ENCODE data around the gene UGT1A8. TPM values are rescaled to one million over a fixed set of nuclear protein-coding genes. Genes with fewer than 3 reads are reported as not detected.

The UGT1A8 gene
- total RNA-seq, 1 donor from 2014 or later, result not detected

DNA sequence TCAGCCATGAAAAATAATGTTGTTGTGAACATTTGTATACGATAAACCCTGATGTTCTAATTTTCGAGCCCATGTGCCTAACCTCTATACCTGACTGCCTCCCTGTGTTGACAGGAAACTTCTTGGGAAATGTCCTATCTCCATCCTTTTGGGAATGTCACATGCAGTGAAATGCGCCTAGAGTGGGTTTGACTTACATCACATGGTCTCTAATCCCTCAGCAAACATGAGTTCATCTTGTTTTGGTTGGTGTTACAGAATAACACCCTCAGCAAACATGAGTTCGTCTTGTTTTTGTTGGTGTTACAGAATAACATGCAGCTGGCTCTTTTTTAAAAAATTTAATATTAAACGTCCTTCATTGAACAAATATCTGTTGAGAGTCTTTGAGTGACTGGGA, 70.9 kb downstream of the UGT1A8 start:
- H3K4me3 Mint-ChIP-seq (ENCODE audit: unreplicated experiment), result no peak overlapping the region
- H3K4me1 Mint-ChIP-seq (ENCODE audit: low read depth), result no peaks in the 10 kb centered on the region
- no peak for DNase-seq (ENCODE audit: low spot score)
- no peaks in the 10 kb centered on the region for H3K27me3 Mint-ChIP-seq (ENCODE audit: low read depth)
- TF ChIP-seq, protein P1, sequence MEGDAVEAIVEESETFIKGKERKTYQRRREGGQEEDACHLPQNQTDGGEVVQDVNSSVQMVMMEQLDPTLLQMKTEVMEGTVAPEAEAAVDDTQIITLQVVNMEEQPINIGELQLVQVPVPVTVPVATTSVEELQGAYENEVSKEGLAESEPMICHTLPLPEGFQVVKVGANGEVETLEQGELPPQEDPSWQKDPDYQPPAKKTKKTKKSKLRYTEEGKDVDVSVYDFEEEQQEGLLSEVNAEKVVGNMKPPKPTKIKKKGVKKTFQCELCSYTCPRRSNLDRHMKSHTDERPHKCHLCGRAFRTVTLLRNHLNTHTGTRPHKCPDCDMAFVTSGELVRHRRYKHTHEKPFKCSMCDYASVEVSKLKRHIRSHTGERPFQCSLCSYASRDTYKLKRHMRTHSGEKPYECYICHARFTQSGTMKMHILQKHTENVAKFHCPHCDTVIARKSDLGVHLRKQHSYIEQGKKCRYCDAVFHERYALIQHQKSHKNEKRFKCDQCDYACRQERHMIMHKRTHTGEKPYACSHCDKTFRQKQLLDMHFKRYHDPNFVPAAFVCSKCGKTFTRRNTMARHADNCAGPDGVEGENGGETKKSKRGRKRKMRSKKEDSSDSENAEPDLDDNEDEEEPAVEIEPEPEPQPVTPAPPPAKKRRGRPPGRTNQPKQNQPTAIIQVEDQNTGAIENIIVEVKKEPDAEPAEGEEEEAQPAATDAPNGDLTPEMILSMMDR (IDR thresholded peaks at IDR 0.05), result no peak
- no peaks in the 10 kb centered on the region for H3K9me3 Mint-ChIP-seq (ENCODE audit: low read depth)
- peaks cover 2% of the 10 kb centered on the region for H3K36me3 Mint-ChIP-seq (ENCODE audit: low read depth)
- H3K27ac Mint-ChIP-seq (ENCODE audit: unreplicated experiment), result no peak overlapping the region

DNA sequence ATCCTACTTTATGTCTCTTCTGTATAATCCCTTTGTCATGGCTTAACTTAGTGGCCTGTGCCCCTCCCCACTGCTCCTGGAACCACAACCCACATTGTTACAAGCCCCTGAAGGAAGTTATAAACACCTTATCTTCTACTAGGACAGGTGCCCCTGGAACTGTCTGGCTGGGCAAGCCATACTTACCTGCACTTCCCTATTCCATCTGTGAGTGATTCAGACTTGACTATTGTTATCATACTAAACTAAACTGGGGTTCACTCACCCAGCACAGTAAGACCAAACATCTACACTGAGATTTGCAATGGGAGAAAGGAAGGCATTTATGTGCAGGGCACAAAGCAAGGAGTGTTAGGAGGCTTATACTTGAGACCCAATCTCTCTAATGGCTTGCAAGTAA, 71.6 kb downstream of the UGT1A8 start:
- Mint-ChIP-seq H3K4me1 (ENCODE audit: low read depth) (no peaks in the 10 kb centered on the region), H3K4me3 (ENCODE audit: unreplicated experiment) (no peak overlapping the region), H3K9me3 (ENCODE audit: low read depth) (no peaks in the 10 kb centered on the region), H3K36me3 (ENCODE audit: low read depth) (peaks cover 2% of the 10 kb centered on the region), H3K27me3 (ENCODE audit: low read depth) (no peaks in the 10 kb centered on the region), H3K27ac (ENCODE audit: unreplicated experiment) (no peak overlapping the region)
- DNase-seq (ENCODE audit: low spot score), result no peak
- TF ChIP-seq, protein P1 (IDR thresholded peaks at IDR 0.05), result no peak

DNA sequence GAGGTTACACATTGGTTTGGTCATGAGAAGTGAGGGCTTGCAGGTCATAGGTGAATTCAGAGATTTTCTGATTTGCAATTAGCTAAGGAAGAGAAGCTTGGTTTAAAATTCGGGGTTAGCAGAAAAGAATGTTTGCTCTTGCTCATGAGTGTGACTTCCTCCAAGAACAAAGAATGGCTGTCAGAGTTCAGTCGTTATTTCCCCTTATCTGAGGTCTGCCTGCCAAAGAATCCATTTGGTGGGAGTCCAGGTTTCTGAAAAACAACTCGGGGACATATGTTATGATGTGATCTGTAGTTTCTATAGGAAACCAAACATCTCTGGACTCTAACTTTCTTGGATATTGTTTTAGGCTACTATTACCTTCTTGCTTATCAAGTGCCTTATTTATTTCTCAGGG, 72.1 kb downstream of the UGT1A8 start:
- no peak for DNase-seq (ENCODE audit: low spot score)
- Mint-ChIP-seq H3K4me1 (ENCODE audit: low read depth) (no peaks in the 10 kb centered on the region), H3K27me3 (ENCODE audit: low read depth) (no peaks in the 10 kb centered on the region), H3K36me3 (ENCODE audit: low read depth) (peaks cover 2% of the 10 kb centered on the region), H3K9me3 (ENCODE audit: low read depth) (no peaks in the 10 kb centered on the region), H3K4me3 (ENCODE audit: unreplicated experiment) (no peak overlapping the region), H3K27ac (ENCODE audit: unreplicated experiment) (no peak overlapping the region)
- TF ChIP-seq, protein P1 (IDR thresholded peaks at IDR 0.05), result no peak

DNA sequence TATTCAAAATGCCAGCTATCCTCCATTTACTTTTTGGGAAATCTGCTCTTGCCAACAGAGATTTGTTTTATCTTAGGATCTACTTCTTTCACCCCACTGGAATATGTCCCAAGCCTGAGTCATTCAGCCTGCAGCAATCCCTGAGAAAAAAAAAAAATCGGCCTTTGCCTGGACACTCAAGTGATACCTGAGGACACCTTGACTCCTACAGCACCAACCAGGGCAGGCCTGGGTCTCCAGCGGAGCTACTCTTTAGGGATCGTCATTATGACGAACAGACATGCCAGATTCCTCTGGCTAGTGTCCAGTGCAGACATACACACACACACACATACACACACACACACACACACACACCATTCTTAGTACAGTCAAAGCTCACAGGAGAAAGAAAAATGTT, 73.0 kb downstream of the UGT1A8 start:
- no peaks in the 10 kb centered on the region for H3K4me1 Mint-ChIP-seq (ENCODE audit: low read depth)
- no peak overlapping the region for H3K4me3 Mint-ChIP-seq (ENCODE audit: unreplicated experiment)
- peaks cover 2% of the 10 kb centered on the region for H3K36me3 Mint-ChIP-seq (ENCODE audit: low read depth)
- TF ChIP-seq, protein P1 (IDR thresholded peaks at IDR 0.05), result no peak
- H3K9me3 Mint-ChIP-seq (ENCODE audit: low read depth), result no peaks in the 10 kb centered on the region
- no peaks in the 10 kb centered on the region for H3K27me3 Mint-ChIP-seq (ENCODE audit: low read depth)
- no peak overlapping the region for H3K27ac Mint-ChIP-seq (ENCODE audit: unreplicated experiment)
- no peak for DNase-seq (ENCODE audit: low spot score)

DNA sequence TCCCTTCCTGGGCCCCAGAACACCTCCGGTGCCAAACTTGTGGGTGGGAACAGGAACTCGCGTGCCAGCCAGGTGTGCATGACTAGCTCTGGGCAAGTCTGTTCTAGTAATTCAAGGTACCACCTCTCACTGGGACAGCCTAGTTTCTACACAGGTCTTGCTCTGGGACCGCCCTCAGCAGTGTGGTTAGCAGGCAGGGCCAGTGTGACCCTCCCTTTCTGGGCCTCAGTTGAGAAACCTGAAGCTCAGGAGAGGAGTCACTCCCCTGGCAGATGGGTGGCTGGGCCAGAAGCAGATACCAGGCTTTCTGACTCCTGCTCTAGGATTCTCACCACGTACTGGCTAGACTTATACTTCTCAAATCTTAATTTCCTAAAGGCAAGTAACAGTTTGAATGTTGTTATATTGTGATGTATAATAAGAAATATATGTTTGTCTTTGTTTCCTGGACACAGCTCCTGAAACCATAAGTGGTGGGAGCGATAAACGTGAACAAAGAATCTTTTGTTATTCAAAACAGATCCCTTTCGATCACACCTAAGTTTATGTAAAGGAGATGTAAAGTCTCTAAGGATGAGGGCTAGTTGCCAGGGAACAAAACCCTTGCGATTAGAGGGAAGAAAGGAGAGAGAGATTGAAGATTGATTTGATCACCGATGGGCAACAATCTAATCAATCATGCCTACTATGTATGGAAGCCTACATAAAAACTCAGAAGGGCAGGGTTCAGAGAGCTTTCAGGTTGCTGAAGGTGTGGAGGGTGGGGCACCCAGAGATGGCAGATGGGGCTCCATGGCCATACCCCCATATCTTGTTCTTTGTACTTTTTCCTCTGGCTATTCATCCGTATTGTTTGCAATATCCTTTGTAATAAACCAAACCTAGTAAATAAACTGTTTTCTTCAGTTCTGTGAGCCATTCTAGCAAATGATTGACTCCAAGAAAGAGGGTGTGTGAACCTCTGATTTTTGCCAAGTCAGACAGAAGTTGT, 74.3 kb downstream of the UGT1A8 start:
- peaks cover under 1% of the 10 kb centered on the region for H3K36me3 Mint-ChIP-seq (ENCODE audit: low read depth)
- no peaks in the 10 kb centered on the region for H3K9me3 Mint-ChIP-seq (ENCODE audit: low read depth)
- no peaks in the 10 kb centered on the region for H3K27me3 Mint-ChIP-seq (ENCODE audit: low read depth)
- H3K27ac Mint-ChIP-seq (ENCODE audit: unreplicated experiment), result no peak overlapping the region
- H3K4me3 Mint-ChIP-seq (ENCODE audit: unreplicated experiment), result no peak overlapping the region
- H3K4me1 Mint-ChIP-seq (ENCODE audit: low read depth), result no peaks in the 10 kb centered on the region
- TF ChIP-seq, protein P1 (IDR thresholded peaks at IDR 0.05), result no peak
- DNase-seq (ENCODE audit: low spot score), result no peak

Measured in chondrocyte (in vitro differentiated cells).